Measurements from ENCODE around the gene CACNA1G.

The CACNA1G gene

GRCh38 chr17:50641357-50641756 lies 80.8 kb downstream of the CACNA1G start:
- Mint-ChIP-seq H3K4me1 (no peaks in the 10 kb centered on the region), H3K27me3 (peaks cover 35 to 61% of the 10 kb centered on the region in 2 donors), H3K36me3 (no peaks in the 10 kb centered on the region), H3K9me3 (no peaks in the 10 kb centered on the region), H3K27ac (no peak overlapping the region), H3K4me3 (no peak overlapping the region)
- ATAC-seq (replicated peaks) (no peak), DNase-seq (no peak)

- no peaks in the 10 kb centered on the region for H3K9me3 Mint-ChIP-seq
- no peaks in the 10 kb centered on the region for H3K4me1 Mint-ChIP-seq
- no peak overlapping the region for H3K4me3 Mint-ChIP-seq
- H3K27ac Mint-ChIP-seq, result no peak overlapping the region
- H3K36me3 Mint-ChIP-seq, result no peaks in the 10 kb centered on the region
- peaks cover 31 to 57% of the 10 kb centered on the region in 2 donors for H3K27me3 Mint-ChIP-seq
- DNase-seq, result no peak
- no peak for ATAC-seq (replicated peaks)
These were observed 81.7 kb downstream of the CACNA1G start for GRCh38 chr17:50642071-50642721.

GRCh38 chr17:50642722-50643656 lies 82.5 kb downstream of the CACNA1G start:
- no peaks in the 10 kb centered on the region for H3K9me3 Mint-ChIP-seq
- H3K27ac Mint-ChIP-seq, result no peak overlapping the region
- H3K4me1 Mint-ChIP-seq, result no peaks in the 10 kb centered on the region
- no peaks in the 10 kb centered on the region for H3K36me3 Mint-ChIP-seq
- H3K27me3 Mint-ChIP-seq, result peaks cover 27 to 57% of the 10 kb centered on the region in 2 donors
- DNase-seq (no peak), ATAC-seq (replicated peaks) (no peak)
- H3K4me3 Mint-ChIP-seq, result no peak overlapping the region

GRCh38 chr17:50645748-50646682 lies 85.5 kb downstream of the CACNA1G start:
- no peaks in the 10 kb centered on the region for H3K4me1 Mint-ChIP-seq
- H3K27ac Mint-ChIP-seq, result no peak overlapping the region
- peaks cover 26 to 44% of the 10 kb centered on the region in 2 donors for H3K27me3 Mint-ChIP-seq
- H3K4me3 Mint-ChIP-seq, result no peak overlapping the region
- DNase-seq, result no peak
- no peaks in the 10 kb centered on the region for H3K9me3 Mint-ChIP-seq
- no peak for ATAC-seq (replicated peaks)
- no peaks in the 10 kb centered on the region for H3K36me3 Mint-ChIP-seq

- H3K4me3 Mint-ChIP-seq, result no peak overlapping the region
These were observed 86.7 kb downstream of the CACNA1G start for GRCh38 chr17:50647187-50647586.

GRCh38 chr17:50649042-50649908 lies 88.8 kb downstream of the CACNA1G start:
- ATAC-seq (replicated peaks) (no peak), DNase-seq (no peak)
- no peak overlapping the region for H3K4me3 Mint-ChIP-seq
- H3K36me3 Mint-ChIP-seq, result no peaks in the 10 kb centered on the region
- no peaks in the 10 kb centered on the region for H3K9me3 Mint-ChIP-seq
- no peak overlapping the region for H3K27ac Mint-ChIP-seq
- no peaks in the 10 kb centered on the region for H3K4me1 Mint-ChIP-seq
- H3K27me3 Mint-ChIP-seq, result peaks cover 16 to 24% of the 10 kb centered on the region in 2 donors

More at GRCh38 chr17:50647187-50647586, 86.7 kb downstream of the CACNA1G start:
- H3K9me3 Mint-ChIP-seq, result no peaks in the 10 kb centered on the region
- H3K4me1 Mint-ChIP-seq, result no peaks in the 10 kb centered on the region
- no peak for DNase-seq
- peaks cover 26 to 33% of the 10 kb centered on the region in 2 donors for H3K27me3 Mint-ChIP-seq
- no peak overlapping the region for H3K27ac Mint-ChIP-seq
- no peaks in the 10 kb centered on the region for H3K36me3 Mint-ChIP-seq
- ATAC-seq (replicated peaks), result no peak

- no peak for ATAC-seq (replicated peaks)
- DNase-seq, result no peak
- H3K27ac Mint-ChIP-seq, result no peak overlapping the region
- H3K4me1 Mint-ChIP-seq, result no peaks in the 10 kb centered on the region
- no peaks in the 10 kb centered on the region for H3K9me3 Mint-ChIP-seq
- H3K36me3 Mint-ChIP-seq, result no peaks in the 10 kb centered on the region
- peaks cover 15 to 22% of the 10 kb centered on the region in 2 donors for H3K27me3 Mint-ChIP-seq
- no peak overlapping the region for H3K4me3 Mint-ChIP-seq
These were observed 91.1 kb downstream of the CACNA1G start for GRCh38 chr17:50651661-50652060.

- ATAC-seq (replicated peaks) (no peak), DNase-seq (no peak)
- H3K27me3 Mint-ChIP-seq, result peaks cover 29 to 31% of the 10 kb centered on the region in 2 donors
- H3K4me1 Mint-ChIP-seq, result no peaks in the 10 kb centered on the region
- H3K9me3 Mint-ChIP-seq, result no peaks in the 10 kb centered on the region
- no peak overlapping the region for H3K27ac Mint-ChIP-seq
- no peak overlapping the region for H3K4me3 Mint-ChIP-seq
- no peaks in the 10 kb centered on the region for H3K36me3 Mint-ChIP-seq
These were observed 93.2 kb downstream of the CACNA1G start for GRCh38 chr17:50653738-50654137.

GRCh38 chr17:50656509-50656908 lies 96.0 kb downstream of the CACNA1G start:
- H3K4me1 Mint-ChIP-seq, result peaks cover 6 to 8% of the 10 kb centered on the region in 2 donors
- DNase-seq, result no peak
- no peak for ATAC-seq (replicated peaks)
- no peak overlapping the region for H3K4me3 Mint-ChIP-seq
- peaks cover 38% of the 10 kb centered on the region in 2 donors for H3K27me3 Mint-ChIP-seq
- H3K27ac Mint-ChIP-seq, result no peak overlapping the region
- H3K36me3 Mint-ChIP-seq, result no peaks in the 10 kb centered on the region
- H3K9me3 Mint-ChIP-seq, result no peaks in the 10 kb centered on the region

- no peak for ATAC-seq (replicated peaks)
- Mint-ChIP-seq H3K4me1 (peaks cover 12 to 13% of the 10 kb centered on the region in 2 donors), H3K36me3 (no peaks in the 10 kb centered on the region), H3K27ac (no peak overlapping the region), H3K4me3 (no peak overlapping the region), H3K9me3 (no peaks in the 10 kb centered on the region), H3K27me3 (peaks cover 43 to 44% of the 10 kb centered on the region in 2 donors)
- DNase-seq, result no peak
These were observed 96.5 kb downstream of the CACNA1G start for GRCh38 chr17:50657054-50657453.

- H3K4me1 Mint-ChIP-seq, result peaks cover 13 to 15% of the 10 kb centered on the region in 2 donors
- H3K27me3 Mint-ChIP-seq, result peaks cover 44 to 46% of the 10 kb centered on the region in 2 donors
- no peaks in the 10 kb centered on the region for H3K36me3 Mint-ChIP-seq
- DNase-seq (no peak), ATAC-seq (replicated peaks) (no peak)
- no peak overlapping the region for H3K27ac Mint-ChIP-seq
- no peak overlapping the region for H3K4me3 Mint-ChIP-seq
- no peaks in the 10 kb centered on the region for H3K9me3 Mint-ChIP-seq
These were observed 97.1 kb downstream of the CACNA1G start for GRCh38 chr17:50657627-50658026.

- Mint-ChIP-seq H3K9me3 (no peaks in the 10 kb centered on the region), H3K4me1 (peaks cover 13 to 15% of the 10 kb centered on the region in 2 donors), H3K27ac (no peak overlapping the region), H3K4me3 (no peak overlapping the region), H3K27me3 (peaks cover 50 to 53% of the 10 kb centered on the region in 2 donors), H3K36me3 (no peaks in the 10 kb centered on the region)
- no peak for ATAC-seq (replicated peaks)
- no peak for DNase-seq
These were observed 98.1 kb downstream of the CACNA1G start for GRCh38 chr17:50658616-50659015.

- Mint-ChIP-seq H3K9me3 (no peaks in the 10 kb centered on the region), H3K4me1 (peaks cover 13 to 15% of the 10 kb centered on the region in 2 donors), H3K27me3 (peaks cover 50 to 53% of the 10 kb centered on the region in 2 donors), H3K36me3 (no peaks in the 10 kb centered on the region), H3K27ac (no peak overlapping the region), H3K4me3 (no peak overlapping the region)
- DNase-seq, result no peak
- no peak for ATAC-seq (replicated peaks)
These were observed 98.7 kb downstream of the CACNA1G start for GRCh38 chr17:50659179-50659578.

Measured in stimulated activated naive B cell treated with anti-CD40 and anti-IgM and Interleukin-4, amounts not matched to agents 10 μg/mL and 1 μg/mL and 100 μg/mL, for 72 hours (primary cell).